Keratinocyte (primary cell): ENCODE measurements around the gene TRAF7. TPM values are rescaled to one million over a fixed set of nuclear protein-coding genes. Genes with fewer than 3 reads are reported as not detected.

ENCODE experiments used
- DNase-seq: peaks from one replicate; pipeline ENCODE4 v3.0.0-alpha.2; 2011; ENCODE audit warnings: low read depth, missing footprints, low spot score
- FAIRE-seq: peaks from 2 replicates; lab custom pipeline; 2011; peaks lifted over from hg19 to GRCh38; lab: Jason Lieb, UNC
- H2AFZ ChIP-seq: 2 replicates; pipeline ENCODE4 v1.6.0; 2012; ENCODE audit warnings: low read length, control low read depth, inconsistent platforms; ENCODE audit not compliant: control insufficient read depth
- H3K27ac ChIP-seq: 2 replicates; pipeline ENCODE4 v1.5.1; 2011; ENCODE audit warnings: low read length; ENCODE audit not compliant: control insufficient read depth, insufficient read depth
- H3K27me3 ChIP-seq: 3 replicates; pipeline ENCODE4 v1.6.0; 2011; ENCODE audit warnings: low read length; ENCODE audit not compliant: control insufficient read depth, insufficient read depth; ENCODE audit errors: extremely low read depth
- H3K36me3 ChIP-seq, 2 experiments: 2 replicates in 1 of 2; 3 replicates in 1 of 2; pipeline ENCODE4 v1.5.1; 2011; ENCODE audit warnings: low read length in 2 of 2, mild to moderate bottlenecking in 1 of 2; ENCODE audit not compliant: control insufficient read depth in 2 of 2, insufficient read depth in 2 of 2; ENCODE audit errors: extremely low read depth in 1 of 2
- H3K4me1 ChIP-seq: 3 replicates; pipeline ENCODE4 v1.5.1; 2011; ENCODE audit warnings: low read length; ENCODE audit not compliant: control insufficient read depth, insufficient read depth; ENCODE audit errors: extremely low read depth
- H3K4me2 ChIP-seq: 3 replicates; pipeline ENCODE4 v1.6.0; 2011; ENCODE audit warnings: low read depth, low read length; ENCODE audit not compliant: control insufficient read depth, insufficient read depth; ENCODE audit errors: extremely low read depth
- H3K4me3 ChIP-seq, 3 experiments: fragments of 200-600 bp in 1 of 3; sonication (generic) in 1 of 3; 2 replicates in 2 of 3; 3 replicates in 1 of 3; pipeline ENCODE4 v1.5.1; 2011 to 2016; ENCODE audit warnings: low read length in 3 of 3, mild to moderate bottlenecking in 3 of 3, control low read depth in 2 of 3, inconsistent platforms in 1 of 3, low read depth in 1 of 3, mixed read lengths in 1 of 3, mixed run types in 1 of 3, moderate library complexity in 1 of 3; ENCODE audit not compliant: control insufficient read depth in 2 of 3, insufficient read depth in 2 of 3; ENCODE audit errors: extremely low read depth in 1 of 3
- H3K79me2 ChIP-seq: 2 replicates; pipeline ENCODE4 v1.6.0; 2012; ENCODE audit warnings: low read length; ENCODE audit not compliant: control insufficient read depth, insufficient read depth
- H3K9ac ChIP-seq: 3 replicates; pipeline ENCODE4 v1.6.0; 2011; ENCODE audit warnings: low read length; ENCODE audit not compliant: control insufficient read depth, insufficient read depth; ENCODE audit errors: extremely low read depth
- H3K9me1 ChIP-seq: 3 replicates; pipeline ENCODE4 v1.6.0; 2011; ENCODE audit warnings: low read length; ENCODE audit not compliant: control insufficient read depth, insufficient read depth; ENCODE audit errors: extremely low read depth
- H3K9me3 ChIP-seq: 2 replicates; pipeline ENCODE4 v1.5.1; 2012; ENCODE audit warnings: low read depth, low read length; ENCODE audit not compliant: control insufficient read depth
- H4K20me1 ChIP-seq: 3 replicates; pipeline ENCODE4 v1.6.0; 2011; ENCODE audit warnings: low read length; ENCODE audit not compliant: control insufficient read depth, insufficient read depth; ENCODE audit errors: extremely low read depth
- CTCF ChIP-seq, 3 experiments: IDR thresholded peaks in 1 of 3; conservative IDR thresholded peaks in 1 of 3; optimal IDR thresholded peaks in 1 of 3; 2 replicates in 2 of 3; 3 replicates in 1 of 3; pipeline versions ENCODE3 to v1.5.1; 2011; ENCODE audit warnings: low read length in 3 of 3, mild to moderate bottlenecking in 3 of 3, moderate library complexity in 2 of 3, control low read depth in 1 of 3, inconsistent platforms in 1 of 3; ENCODE audit not compliant: insufficient read depth in 2 of 3; ENCODE audit errors: extremely low read depth in 1 of 3
- EZH2 ChIP-seq: IDR thresholded peaks from one replicate; pipeline ENCODE4 v1.6.1; 2012; ENCODE audit warnings: inconsistent platforms, mild to moderate bottlenecking, low read length, moderate library complexity
- dilution Hi-C: fragments of 300-500 bp; cut with MboI; formaldehyde crosslinking; loops from one replicate; pipeline ENCODE4 v1.7.0; 2020; ENCODE audit warnings: low sequenced_read_pairs; ENCODE audit not compliant: extremely low pct_ligation_motif_present
- polyA plus RNA-seq, 5 experiments: library from polyadenylated mRNA; depleted of rRNA in 3 of 5; stranded (reverse) in 3 of 5; stranded (forward) in 1 of 5; unstranded in 1 of 5; fragments of >200 nt; gene quantifications; 1 replicate in 1 of 5; 2 replicates in 3 of 5; 3 replicates in 1 of 5; pipeline versions ENCODE4 v1.2.1 to v1.2.3, GENCODE V29; 2011 to 2012; ENCODE audit warnings: missing spikeins in 2 of 5, low read depth in 1 of 5, low replicate concordance in 1 of 5

The TRAF7 gene
- polyA plus RNA-seq, 1 donor (not counting 4 experiments of a cell fraction or from before 2014, with no cell fraction given): 38.4 TPM

GRCh38 chr16:2184346-2184745, 28.8 kb downstream of the TRAF7 start:
- Histone ChIP-seq H3K27ac (no peak overlapping the region), H3K27me3 (peaks cover 4% of the 10 kb centered on the region), H3K4me2 (no peak overlapping the region), H3K9me3 (no peaks in the 10 kb centered on the region), H4K20me1 (no peaks in the 10 kb centered on the region), H3K9me1 (no peaks in the 10 kb centered on the region), H2AFZ (no peak overlapping the region), H3K36me3 (peaks cover 0 to 1% of the 10 kb centered on the region in 2 experiments), H3K9ac (no peak overlapping the region), H3K4me1 (peaks cover 2% of the 10 kb centered on the region), H3K4me3 (no peak overlapping the region), H3K79me2 (no peaks in the 10 kb centered on the region)
- DNase-seq (no peak), FAIRE-seq (no peak)
- dilution Hi-C loops: no loop called here
- no peak for TF ChIP-seq EZH2
- TF ChIP-seq CTCF (optimal IDR thresholded peaks at IDR 0.05 in 1 of 3, IDR thresholded peaks at IDR 0.05 in 1 of 3, conservative IDR thresholded peaks at IDR 0.05 in 1 of 3; ENCODE audit: extremely low read depth in 1 of 3, insufficient read depth in 2 of 3, low read length in 3 of 3): no peak

- Histone ChIP-seq H3K4me3 (no peak overlapping the region), H3K9me1 (no peaks in the 10 kb centered on the region), H2AFZ (no peak overlapping the region), H3K79me2 (no peaks in the 10 kb centered on the region), H3K27ac (no peak overlapping the region), H3K4me1 (no peaks in the 10 kb centered on the region), H4K20me1 (no peaks in the 10 kb centered on the region), H3K4me2 (no peak overlapping the region), H3K9me3 (no peaks in the 10 kb centered on the region), H3K27me3 (peaks cover 3% of the 10 kb centered on the region), H3K36me3 (peaks cover 0 to 1% of the 10 kb centered on the region in 2 experiments), H3K9ac (no peak overlapping the region)
- dilution Hi-C loops: no loop called here
- FAIRE-seq (no peak), DNase-seq (no peak)
- TF ChIP-seq EZH2 (no peak), CTCF (optimal IDR thresholded peaks at IDR 0.05 in 1 of 3, IDR thresholded peaks at IDR 0.05 in 1 of 3, conservative IDR thresholded peaks at IDR 0.05 in 1 of 3; ENCODE audit: extremely low read depth in 1 of 3, insufficient read depth in 2 of 3, low read length in 3 of 3) (no peak)
These were observed 29.4 kb downstream of the TRAF7 start for GRCh38 chr16:2184962-2185361.
